OCI-LY1 (cell line): ENCODE results near the gene FAM13C.

Experiments used
- CTCF ChIP-seq: fragments of 200-600 bp; sonication (generic), shearing (Covaris generic); IDR thresholded peaks from 2 replicates; pipeline ENCODE4 v1.5.1; 2017; ENCODE audit warnings: mild to moderate bottlenecking, antibody characterized with exemption, low read length, moderate library complexity, mixed read lengths
- EZH2 ChIP-seq: fragments of 200-600 bp; sonication (generic), shearing (Covaris generic); IDR thresholded peaks from 2 replicates; pipeline ENCODE4 v1.8.0; 2017; ENCODE audit warnings: borderline replicate concordance, mixed run types, mild to moderate bottlenecking, antibody characterized with exemption, low read length, moderate library complexity, mixed read lengths

GRCh38 chr10:59376846-59377245 is 14.5 kb upstream of the FAM13C start:
- TF ChIP-seq CTCF (no peak), EZH2 (no peak)
